Smooth muscle cell (in vitro differentiated cells): Measurements from ENCODE around the gene CNTNAP4. TPM values are rescaled to one million over a fixed set of nuclear protein-coding genes. Genes with fewer than 3 reads are reported as not detected.

Experiments
- DNase-seq: peaks from one replicate; lab custom pipeline; 2025; ENCODE audit not compliant: unreplicated experiment; lab: John Stamatoyannopoulos, UW
- H2AFZ ChIP-seq: fragments of 200-600 bp; sonication (generic); 2 replicates; pipeline ENCODE4 v1.6.0; 2016; ENCODE audit warnings: antibody characterized with exemption, low read depth, mild to moderate bottlenecking
- H3F3A ChIP-seq: fragments of 200-600 bp; sonication (generic); 2 replicates; pipeline ENCODE4 v1.6.0; 2017; ENCODE audit warnings: antibody characterized with exemption, low read depth
- H3K27ac ChIP-seq: fragments of 200-600 bp; sonication (generic); 2 replicates; pipeline ENCODE4 v1.5.1; 2016; ENCODE audit warnings: low read depth, mild to moderate bottlenecking
- H3K27me3 ChIP-seq: fragments of 200-600 bp; sonication (generic); 2 replicates; pipeline ENCODE4 v1.6.1; 2016; ENCODE audit warnings: low read depth, mild to moderate bottlenecking
- H3K36me3 ChIP-seq: fragments of 200-600 bp; sonication (generic); 2 replicates; pipeline ENCODE4 v1.5.1; 2016; ENCODE audit warnings: low read depth
- H3K4me1 ChIP-seq: fragments of 200-600 bp; sonication (generic); 2 replicates; pipeline ENCODE4 v1.5.1; 2016; ENCODE audit warnings: low read depth
- H3K4me2 ChIP-seq: fragments of 200-600 bp; sonication (generic); 2 replicates; pipeline ENCODE4 v1.6.0; 2016; ENCODE audit warnings: mild to moderate bottlenecking
- H3K4me3 ChIP-seq: fragments of 200-600 bp; sonication (generic); 2 replicates; pipeline ENCODE4 v1.5.1; 2016; ENCODE audit warnings: mild to moderate bottlenecking
- H3K79me2 ChIP-seq: fragments of 200-600 bp; sonication (generic); 2 replicates; pipeline ENCODE4 v1.6.0; 2016; ENCODE audit warnings: low read depth, mild to moderate bottlenecking
- H3K9ac ChIP-seq: fragments of 200-600 bp; sonication (generic); 2 replicates; pipeline ENCODE4 v1.6.0; 2016; ENCODE audit warnings: low read depth
- H3K9me3 ChIP-seq: fragments of 200-600 bp; sonication (generic); replicated peaks from 2 replicates; pipeline ENCODE4 v1.5.1; 2016; ENCODE audit warnings: low read depth
- H4K20me1 ChIP-seq: fragments of 200-600 bp; sonication (generic); 2 replicates; pipeline ENCODE4 v1.6.0; 2016; ENCODE audit warnings: low read depth
- WGBS: methylation state at CpG from one replicate; pipeline ENCODE4 v1.1.7; 2016; ENCODE audit warnings: low lambda C conversion rate; 5-methylcytosine and 5-hydroxymethylcytosine counted together
- polyA plus RNA-seq: library from polyadenylated mRNA; unstranded; fragments of >200 nt; fragmentation: Nextera tagmentation; extraction: Ambion mirVana; gene quantifications from 2 replicates; pipeline ENCODE4 v1.2.1, GENCODE V29; 2016
- total RNA-seq: library from RNA; depleted of rRNA; stranded (reverse); fragments of >200 nt; gene quantifications from 2 replicates; pipeline ENCODE4 v1.2.3, GENCODE V29; 2014
- TF ChIP-seq, protein P1 (sequence below): fragments of 200-600 bp; sonication (generic); IDR thresholded peaks from 2 replicates; pipeline ENCODE4 v1.5.1; 2017; ENCODE audit warnings: borderline replicate concordance, mild to moderate bottlenecking, antibody characterized with exemption; ENCODE audit not compliant: insufficient read depth, poor library complexity, severe bottlenecking

The CNTNAP4 gene
- total and polyA plus RNA-seq, 2 experiments from 2014 or later, result 0.13 to 0.25 TPM

DNA sequence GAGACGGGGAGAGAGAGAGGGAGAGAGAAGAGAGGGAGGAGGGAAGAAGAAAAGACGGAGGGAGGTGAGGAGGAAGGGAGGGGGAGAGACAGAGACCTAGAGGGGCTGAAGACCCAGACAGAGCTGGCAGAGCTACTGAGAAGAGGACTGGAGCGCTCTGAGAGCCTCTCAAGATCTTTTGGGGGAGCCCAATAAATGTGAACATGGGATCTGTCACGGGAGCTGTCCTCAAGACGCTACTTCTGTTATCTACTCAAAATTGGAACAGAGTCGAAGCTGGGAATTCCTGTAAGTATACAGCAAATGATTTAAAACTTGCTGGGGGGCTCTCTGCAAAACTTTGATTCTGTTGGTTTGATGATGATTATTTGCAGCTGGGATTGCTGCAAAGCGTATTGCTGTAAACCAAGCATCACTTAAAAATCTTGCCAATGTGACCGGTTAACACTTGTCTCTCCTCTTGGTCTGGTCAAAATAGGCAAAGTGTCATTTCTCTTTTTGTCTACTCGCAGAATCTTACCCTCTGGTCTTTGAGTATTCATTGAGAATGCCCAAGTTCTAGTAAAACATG lies 344 bp downstream of the CNTNAP4 start:
- H3K4me1 ChIP-seq, result peaks cover 4% of the 10 kb centered on the region
- H3K27me3 ChIP-seq, result peaks cover 15% of the 10 kb centered on the region
- no peak overlapping the region for H3K4me2 ChIP-seq
- TF ChIP-seq, protein P1, sequence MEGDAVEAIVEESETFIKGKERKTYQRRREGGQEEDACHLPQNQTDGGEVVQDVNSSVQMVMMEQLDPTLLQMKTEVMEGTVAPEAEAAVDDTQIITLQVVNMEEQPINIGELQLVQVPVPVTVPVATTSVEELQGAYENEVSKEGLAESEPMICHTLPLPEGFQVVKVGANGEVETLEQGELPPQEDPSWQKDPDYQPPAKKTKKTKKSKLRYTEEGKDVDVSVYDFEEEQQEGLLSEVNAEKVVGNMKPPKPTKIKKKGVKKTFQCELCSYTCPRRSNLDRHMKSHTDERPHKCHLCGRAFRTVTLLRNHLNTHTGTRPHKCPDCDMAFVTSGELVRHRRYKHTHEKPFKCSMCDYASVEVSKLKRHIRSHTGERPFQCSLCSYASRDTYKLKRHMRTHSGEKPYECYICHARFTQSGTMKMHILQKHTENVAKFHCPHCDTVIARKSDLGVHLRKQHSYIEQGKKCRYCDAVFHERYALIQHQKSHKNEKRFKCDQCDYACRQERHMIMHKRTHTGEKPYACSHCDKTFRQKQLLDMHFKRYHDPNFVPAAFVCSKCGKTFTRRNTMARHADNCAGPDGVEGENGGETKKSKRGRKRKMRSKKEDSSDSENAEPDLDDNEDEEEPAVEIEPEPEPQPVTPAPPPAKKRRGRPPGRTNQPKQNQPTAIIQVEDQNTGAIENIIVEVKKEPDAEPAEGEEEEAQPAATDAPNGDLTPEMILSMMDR, result no peak
- no peaks in the 10 kb centered on the region for H3K9me3 ChIP-seq
- no peak overlapping the region for H2AFZ ChIP-seq
- WGBS, result 66% methylated on average over 8 of the region's 9 CpGs
- H3K36me3 ChIP-seq, result no peaks in the 10 kb centered on the region
- no peaks in the 10 kb centered on the region for H3K79me2 ChIP-seq
- no peak for DNase-seq
- no peak overlapping the region for H3K9ac ChIP-seq
- no peaks in the 10 kb centered on the region for H4K20me1 ChIP-seq
- peak overlapping the region; percentile 19 for H3K4me3 ChIP-seq
- H3K27ac ChIP-seq, result no peak overlapping the region
- H3F3A ChIP-seq, result no peaks in the 10 kb centered on the region

DNA sequence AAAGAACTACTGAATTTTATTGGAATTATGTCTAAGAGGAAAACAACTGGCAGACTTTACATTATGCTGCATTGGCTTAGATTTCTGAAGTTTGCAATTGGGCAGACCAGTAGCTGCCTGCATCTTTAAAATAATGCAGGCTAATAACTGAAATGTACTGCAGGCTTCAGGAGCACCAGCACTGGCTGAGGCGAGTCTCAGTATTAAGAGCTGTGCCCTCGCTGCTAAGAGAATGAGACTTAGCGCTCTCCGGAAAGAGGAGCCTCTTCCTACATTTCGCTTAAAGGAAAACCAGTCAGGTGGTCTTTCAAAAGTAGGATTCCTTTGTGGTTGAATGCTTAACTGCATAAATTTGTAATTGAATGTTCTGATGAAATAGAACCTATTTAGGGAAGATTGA lies 885 bp downstream of the CNTNAP4 start:
- H3F3A ChIP-seq, result no peaks in the 10 kb centered on the region
- H3K27ac ChIP-seq, result no peak overlapping the region
- H3K4me3 ChIP-seq, result no peak overlapping the region
- no peak overlapping the region for H3K4me2 ChIP-seq
- TF ChIP-seq, protein P1, result no peak
- WGBS, result 85% methylated on average over 5 of the region's 5 CpGs
- H3K4me1 ChIP-seq, result peaks cover 4% of the 10 kb centered on the region
- no peak overlapping the region for H3K9ac ChIP-seq
- peaks cover 15% of the 10 kb centered on the region for H3K27me3 ChIP-seq
- H4K20me1 ChIP-seq, result no peaks in the 10 kb centered on the region
- no peaks in the 10 kb centered on the region for H3K9me3 ChIP-seq
- no peaks in the 10 kb centered on the region for H3K79me2 ChIP-seq
- no peak overlapping the region for H2AFZ ChIP-seq
- no peak for DNase-seq
- H3K36me3 ChIP-seq, result no peaks in the 10 kb centered on the region

DNA sequence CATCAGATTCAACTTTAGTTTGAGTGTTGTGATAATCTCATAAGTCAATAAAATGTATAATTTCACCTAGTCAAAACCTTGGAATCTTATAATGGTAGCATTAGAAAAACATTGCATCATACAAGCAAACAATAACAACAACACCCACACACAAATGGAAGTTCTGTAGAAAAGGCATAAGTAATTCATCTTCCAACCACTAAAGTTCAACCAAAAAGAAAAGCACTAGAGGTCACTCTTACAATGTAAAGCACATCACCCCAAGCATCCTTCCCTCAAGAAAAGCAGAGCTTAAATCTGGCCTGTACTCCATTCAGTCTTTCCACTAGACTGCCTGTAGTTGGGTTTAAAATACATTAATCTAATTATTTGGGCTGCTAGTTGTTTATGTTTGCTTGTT lies 1.8 kb downstream of the CNTNAP4 start:
- no peak overlapping the region for H3K27ac ChIP-seq
- no peak overlapping the region for H3K9ac ChIP-seq

More for the DNA sequence above, 1.8 kb downstream of the CNTNAP4 start:
- no peak for DNase-seq
- TF ChIP-seq, protein P1, result peak; percentile 34
- Histone ChIP-seq H3K79me2 (no peaks in the 10 kb centered on the region), H3K9me3 (no peaks in the 10 kb centered on the region), H3K4me1 (peaks cover 4% of the 10 kb centered on the region), H3K36me3 (no peaks in the 10 kb centered on the region), H3F3A (no peaks in the 10 kb centered on the region), H2AFZ (no peak overlapping the region), H4K20me1 (no peaks in the 10 kb centered on the region), H3K27me3 (peaks cover 15% of the 10 kb centered on the region), H3K4me2 (no peak overlapping the region), H3K4me3 (no peak overlapping the region)
